ENCODE data around the gene WDR88.

Gene WDR88

DNA sequence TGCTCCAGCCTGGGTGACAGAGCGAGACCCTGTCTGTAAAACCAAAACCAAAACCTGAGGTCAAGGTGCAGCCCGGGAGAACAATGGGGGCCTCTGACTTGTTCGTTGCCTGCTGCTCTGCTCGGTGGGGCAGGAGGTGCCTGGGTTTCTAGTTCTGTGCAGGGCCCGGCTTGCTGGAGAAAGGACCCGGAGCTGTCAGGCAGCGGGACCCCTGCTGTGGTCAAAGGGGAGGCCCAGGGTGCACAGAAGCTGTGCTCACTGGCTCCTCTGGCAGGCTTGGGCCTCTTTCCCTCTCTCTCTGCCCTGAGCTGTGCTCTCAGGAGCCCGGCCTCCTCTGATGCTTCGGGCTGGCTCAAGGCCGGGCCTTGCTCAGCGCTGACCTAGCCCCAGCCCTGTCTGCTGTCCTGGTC, 65.7 kb downstream of the WDR88 start:
- TF ChIP-seq TAF1 (IDR thresholded peaks at IDR 0.05; ENCODE audit: borderline replicate concordance, insufficient read depth, low read length) (no peak), FOXP2 (optimal IDR thresholded peaks at IDR 0.05; ENCODE audit: borderline replicate concordance, extremely low read depth, extremely low read length, insufficient read depth) (no peak)
- TF ChIP-seq, protein P1, sequence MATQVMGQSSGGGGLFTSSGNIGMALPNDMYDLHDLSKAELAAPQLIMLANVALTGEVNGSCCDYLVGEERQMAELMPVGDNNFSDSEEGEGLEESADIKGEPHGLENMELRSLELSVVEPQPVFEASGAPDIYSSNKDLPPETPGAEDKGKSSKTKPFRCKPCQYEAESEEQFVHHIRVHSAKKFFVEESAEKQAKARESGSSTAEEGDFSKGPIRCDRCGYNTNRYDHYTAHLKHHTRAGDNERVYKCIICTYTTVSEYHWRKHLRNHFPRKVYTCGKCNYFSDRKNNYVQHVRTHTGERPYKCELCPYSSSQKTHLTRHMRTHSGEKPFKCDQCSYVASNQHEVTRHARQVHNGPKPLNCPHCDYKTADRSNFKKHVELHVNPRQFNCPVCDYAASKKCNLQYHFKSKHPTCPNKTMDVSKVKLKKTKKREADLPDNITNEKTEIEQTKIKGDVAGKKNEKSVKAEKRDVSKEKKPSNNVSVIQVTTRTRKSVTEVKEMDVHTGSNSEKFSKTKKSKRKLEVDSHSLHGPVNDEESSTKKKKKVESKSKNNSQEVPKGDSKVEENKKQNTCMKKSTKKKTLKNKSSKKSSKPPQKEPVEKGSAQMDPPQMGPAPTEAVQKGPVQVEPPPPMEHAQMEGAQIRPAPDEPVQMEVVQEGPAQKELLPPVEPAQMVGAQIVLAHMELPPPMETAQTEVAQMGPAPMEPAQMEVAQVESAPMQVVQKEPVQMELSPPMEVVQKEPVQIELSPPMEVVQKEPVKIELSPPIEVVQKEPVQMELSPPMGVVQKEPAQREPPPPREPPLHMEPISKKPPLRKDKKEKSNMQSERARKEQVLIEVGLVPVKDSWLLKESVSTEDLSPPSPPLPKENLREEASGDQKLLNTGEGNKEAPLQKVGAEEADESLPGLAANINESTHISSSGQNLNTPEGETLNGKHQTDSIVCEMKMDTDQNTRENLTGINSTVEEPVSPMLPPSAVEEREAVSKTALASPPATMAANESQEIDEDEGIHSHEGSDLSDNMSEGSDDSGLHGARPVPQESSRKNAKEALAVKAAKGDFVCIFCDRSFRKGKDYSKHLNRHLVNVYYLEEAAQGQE (IDR thresholded peaks at IDR 0.05; ENCODE audit: insufficient read depth in 1 of 2, low read depth in 2 of 2, low read length in 2 of 2) = no peak

DNA sequence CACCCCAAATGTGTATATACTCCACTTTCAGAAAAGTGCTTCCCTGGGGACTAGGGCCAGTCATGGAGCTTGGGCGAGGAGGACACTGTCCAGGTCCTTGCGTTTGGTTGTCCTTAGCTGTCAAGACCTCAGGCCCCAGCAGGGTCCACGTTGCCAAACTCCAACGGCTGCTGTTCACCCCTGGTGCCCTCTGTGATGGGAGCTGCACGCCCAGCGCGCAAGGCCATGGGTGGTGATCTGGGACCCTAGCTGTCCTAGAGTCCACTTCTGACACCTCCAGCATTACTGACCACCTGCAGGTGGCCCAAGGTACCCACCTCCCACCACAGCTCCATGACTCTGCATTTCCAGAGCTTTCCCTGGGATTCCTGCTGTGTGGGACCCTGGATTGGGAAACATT, 66.3 kb downstream of the WDR88 start:
- TF ChIP-seq, protein P1 (IDR thresholded peaks at IDR 0.05; ENCODE audit: insufficient read depth in 1 of 2, low read depth in 2 of 2, low read length in 2 of 2) = no peak
- TF ChIP-seq POLR2AphosphoS5 (IDR thresholded peaks at IDR 0.05; ENCODE audit: low read depth, low read length) (no peak), FOXP2 (optimal IDR thresholded peaks at IDR 0.05; ENCODE audit: borderline replicate concordance, extremely low read depth, extremely low read length, insufficient read depth) (no peak), TAF1 (IDR thresholded peaks at IDR 0.05; ENCODE audit: borderline replicate concordance, insufficient read depth, low read length) (no peak), SIN3A (IDR thresholded peaks at IDR 0.05; ENCODE audit: borderline replicate concordance, insufficient read depth, low read length) (no peak)

DNA sequence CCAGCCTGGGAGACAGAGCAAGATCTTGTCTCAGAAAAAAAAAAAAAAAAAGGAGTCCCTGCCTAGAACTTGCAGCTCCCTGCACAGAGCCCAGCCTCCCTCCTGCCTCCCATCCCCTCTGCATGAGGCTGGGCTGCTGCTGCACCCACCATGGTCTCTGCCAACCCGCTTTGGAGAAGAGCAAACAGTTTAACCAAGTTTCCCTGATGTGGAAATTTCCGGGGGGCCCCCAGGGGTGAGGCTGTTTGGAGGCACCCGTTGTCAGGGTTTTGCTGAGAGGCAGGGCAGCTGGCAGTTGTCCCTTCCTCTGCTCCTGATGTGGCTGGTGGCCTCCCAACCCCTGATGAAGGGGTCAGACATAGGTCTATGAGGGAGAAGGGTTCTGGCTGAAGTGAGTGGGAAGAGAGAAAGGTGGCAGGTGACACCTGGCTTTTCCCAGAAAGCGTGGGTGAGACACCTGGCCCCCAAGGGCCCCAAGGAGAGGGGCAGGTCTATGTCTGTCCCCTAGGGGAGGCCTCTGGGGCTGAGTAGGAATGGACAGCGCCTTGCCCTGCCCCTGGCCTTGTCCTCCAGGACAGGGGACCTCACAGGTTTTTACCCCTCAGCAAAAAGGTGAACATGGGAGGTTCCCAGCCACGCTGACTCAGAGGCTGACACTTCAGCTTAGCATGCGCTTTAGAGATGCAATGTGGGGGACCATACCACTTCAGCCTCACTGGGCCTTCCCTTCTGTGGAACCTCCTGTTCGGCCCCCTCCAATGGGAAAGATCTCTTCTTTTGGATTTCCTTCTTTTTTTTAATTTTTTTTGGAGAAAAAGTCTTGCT, 67.7 kb downstream of the WDR88 start:
- TF ChIP-seq TAF1 (IDR thresholded peaks at IDR 0.05; ENCODE audit: borderline replicate concordance, insufficient read depth, low read length) (no peak), SIN3A (IDR thresholded peaks at IDR 0.05; ENCODE audit: borderline replicate concordance, insufficient read depth, low read length) (no peak), FOXP2 (optimal IDR thresholded peaks at IDR 0.05; ENCODE audit: borderline replicate concordance, extremely low read depth, extremely low read length, insufficient read depth) (no peak), POLR2AphosphoS5 (IDR thresholded peaks at IDR 0.05; ENCODE audit: low read depth, low read length) (no peak)
- TF ChIP-seq, protein P1 (IDR thresholded peaks at IDR 0.05; ENCODE audit: insufficient read depth in 1 of 2, low read depth in 2 of 2, low read length in 2 of 2) = no peak

DNA sequence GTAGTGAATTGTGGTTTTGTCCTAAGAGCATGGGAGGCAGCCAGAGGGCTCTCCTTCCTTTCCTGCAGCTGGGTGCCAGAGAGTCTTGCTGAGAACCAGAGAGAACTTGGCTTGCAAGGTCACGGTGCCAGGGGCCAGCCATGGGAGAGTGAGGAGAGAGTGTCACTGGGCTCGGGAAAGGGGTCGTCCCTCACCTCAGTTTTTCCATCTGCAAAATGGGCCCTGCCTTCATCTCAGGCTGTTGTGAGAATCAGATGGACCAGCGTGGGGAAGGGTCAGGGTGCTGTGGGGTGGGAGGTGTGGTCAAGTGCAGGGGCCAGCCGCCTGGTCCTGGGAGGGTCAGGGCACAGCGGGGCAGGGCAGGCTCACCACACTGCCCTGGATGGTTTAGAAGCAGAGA, 69.6 kb downstream of the WDR88 start:
- TF ChIP-seq POLR2AphosphoS5 (IDR thresholded peaks at IDR 0.05; ENCODE audit: low read depth, low read length) (no peak), SIN3A (IDR thresholded peaks at IDR 0.05; ENCODE audit: borderline replicate concordance, insufficient read depth, low read length) (no peak), TAF1 (IDR thresholded peaks at IDR 0.05; ENCODE audit: borderline replicate concordance, insufficient read depth, low read length) (no peak), FOXP2 (optimal IDR thresholded peaks at IDR 0.05; ENCODE audit: borderline replicate concordance, extremely low read depth, extremely low read length, insufficient read depth) (no peak)
- TF ChIP-seq, protein P1 (IDR thresholded peaks at IDR 0.05; ENCODE audit: insufficient read depth in 1 of 2, low read depth in 2 of 2, low read length in 2 of 2) = no peak
